Right ventricle myocardium superior (tissue), 1 donor: ENCODE measurements around the gene RNU6-7. TPM values are rescaled to one million over a fixed set of nuclear protein-coding genes. Genes with fewer than 3 reads are reported as not detected.

Experiments
- ATAC-seq: fragments of 200-7000 bp; cut with Tn5 transposase; one replicate; pipeline ENCODE4 v1.9.1; 2020; ENCODE audit warnings: mild to moderate bottlenecking; ENCODE audit not compliant: poor library complexity
- DNase-seq: peaks from one replicate; pipeline ENCODE4 v3.0.0-alpha.2; 2020
- intact Hi-C: fragments of 100-400 bp; cut with DNase I; formaldehyde crosslinking; loops from one replicate; pipeline ENCODE4 v1.11.2; 2022
- long read RNA-seq: library from polyadenylated mRNA; unstranded; transcript quantifications from one replicate; pipeline ENCODE4 v2.0.0, GENCODE V29; 2021
- total RNA-seq: library from RNA; stranded (reverse); fragmentation: NEBNext Ultra II Directional; extraction: Animal tissue kit (Norgen Biotek cat#: 25700); gene quantifications from one replicate; pipeline ENCODE4 v1.2.1, GENCODE V29; 2021
- donor health status: DM: no; HTN: yes; CAD: no; lungs with severe emphysema.

Gene RNU6-7
- not detected for total RNA-seq
- long read RNA-seq, result 0 reads

DNA sequence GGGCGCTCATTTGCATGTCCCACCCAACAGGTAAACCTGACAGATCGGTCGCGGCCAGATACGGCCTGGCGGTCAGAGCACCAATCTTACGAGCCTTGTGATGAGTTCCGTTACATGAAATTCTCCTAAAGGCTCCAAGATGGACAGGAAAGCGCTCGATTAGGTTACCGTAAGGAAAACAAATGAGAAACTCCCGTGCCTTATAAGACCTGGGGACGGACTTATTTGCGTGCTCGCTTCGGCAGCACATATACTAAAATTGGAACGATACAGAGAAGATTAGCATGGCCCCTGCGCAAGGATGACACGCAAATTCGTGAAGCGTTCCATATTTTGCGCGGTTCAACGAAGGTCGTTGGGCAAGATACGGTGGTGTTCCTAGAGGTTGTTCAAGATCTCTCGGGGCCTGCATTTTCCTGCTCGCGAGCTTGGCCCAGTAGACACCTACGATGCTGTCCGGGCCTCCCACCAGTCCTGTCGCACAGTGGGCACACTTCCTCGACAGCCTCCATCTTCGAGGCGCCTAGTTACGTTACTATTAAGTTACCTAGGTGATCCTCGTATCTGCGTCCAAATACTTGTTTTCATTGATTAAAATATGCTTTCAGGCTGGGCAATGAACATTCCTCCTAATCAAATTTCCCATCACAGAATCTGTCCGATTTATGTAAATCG is at the start of gene RNU6-7:
Gene RNU6-7, plus strand, starts transcription at position 230 of the 675 bp plus-strand sequence.
- no peak for DNase-seq
- ATAC-seq, result peak; percentile 4
- intact Hi-C loops, result loop anchor here (5.0 kb wide), 1 partner anchor 50 kb away; no protein-coding TSS in a partner anchor

DNA sequence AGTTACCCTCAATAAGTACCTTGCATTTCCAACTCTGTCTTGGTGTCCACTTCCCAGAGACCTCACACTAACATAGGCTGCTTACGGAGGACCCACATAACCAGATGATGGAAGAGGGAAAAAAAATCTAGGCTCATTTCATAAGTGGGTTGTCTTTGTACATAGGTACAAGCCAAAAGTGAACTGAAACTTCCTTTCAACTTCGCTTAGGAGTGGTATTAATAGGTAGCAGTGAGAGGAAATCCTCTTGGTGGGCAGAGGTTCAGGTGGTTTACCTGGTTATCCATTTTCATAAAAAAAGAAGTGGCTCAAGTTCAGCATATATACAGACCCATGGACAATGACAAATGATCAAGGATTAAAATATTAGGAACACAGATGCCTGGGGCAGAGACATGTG is 35.8 kb upstream of the RNU6-7 start:
- intact Hi-C loops, result no loop called here
- ATAC-seq (no peak), DNase-seq (no peak)

GRCh38 chr14:32166924-32167323 is 34.9 kb upstream of the RNU6-7 start:
- DNase-seq (no peak), ATAC-seq (no peak)
- intact Hi-C loops, result no loop called here

GRCh38 chr14:32167907-32168306 is 33.9 kb upstream of the RNU6-7 start:
- intact Hi-C loops, result no loop called here
- ATAC-seq, result no peak
- DNase-seq, result no peak

DNA sequence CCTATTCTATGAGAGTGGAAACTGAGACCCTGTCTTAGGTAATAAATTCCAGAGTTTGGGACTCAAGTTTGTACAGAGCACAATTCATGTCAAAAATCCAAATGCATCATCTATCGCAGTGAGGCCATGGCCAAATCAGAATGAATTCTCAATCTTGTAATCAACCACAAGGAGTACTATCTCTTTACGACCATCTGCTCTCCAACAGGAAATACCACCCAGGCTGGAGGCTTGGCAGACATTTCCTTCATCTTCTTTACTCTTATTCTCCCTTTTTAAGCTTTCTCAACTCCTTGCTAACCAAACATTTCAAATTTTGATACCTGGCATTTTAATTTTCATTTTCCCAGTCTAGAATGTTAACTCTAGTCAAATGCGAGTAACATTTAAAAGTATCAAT is 32.7 kb upstream of the RNU6-7 start:
- DNase-seq, result no peak
- intact Hi-C loops, result no loop called here
- no peak for ATAC-seq

- ATAC-seq (no peak), DNase-seq (no peak)
- intact Hi-C loops, result no loop called here
These were observed 30.4 kb upstream of the RNU6-7 start for GRCh38 chr14:32171469-32171868.

GRCh38 chr14:32183151-32184058 is 18.4 kb upstream of the RNU6-7 start:
- DNase-seq, result no peak
- ATAC-seq, result no peak
- intact Hi-C loops, result no loop called here

DNA sequence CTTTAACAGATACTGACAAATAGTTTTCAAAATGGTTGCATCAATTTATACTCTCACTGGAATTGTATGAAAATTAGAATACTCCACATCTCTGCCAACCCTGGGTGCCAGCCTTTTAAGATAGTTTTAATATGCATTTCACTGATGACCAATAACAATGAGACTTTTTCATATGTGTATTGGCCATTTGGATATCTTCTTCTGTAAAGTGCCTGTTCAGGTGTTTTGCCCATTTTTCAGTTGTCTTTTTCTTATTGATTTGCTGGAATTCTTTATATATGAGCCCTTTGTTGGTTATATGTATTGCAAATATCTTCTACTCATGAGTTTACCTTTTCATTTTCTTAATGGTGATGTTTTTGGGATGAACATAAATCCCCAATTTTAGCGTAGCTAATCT is 16.7 kb upstream of the RNU6-7 start:
- intact Hi-C loops, result no loop called here
- DNase-seq (no peak), ATAC-seq (no peak)

- intact Hi-C loops, result no loop called here
- DNase-seq (no peak), ATAC-seq (no peak)
These were observed 15.6 kb upstream of the RNU6-7 start for GRCh38 chr14:32186248-32186647.

GRCh38 chr14:32189811-32190210 is 12.0 kb upstream of the RNU6-7 start:
- ATAC-seq (no peak), DNase-seq (no peak)
- intact Hi-C loops, result no loop called here

- intact Hi-C loops, result no loop called here
- DNase-seq (no peak), ATAC-seq (no peak)
These were observed 11.2 kb upstream of the RNU6-7 start for GRCh38 chr14:32190673-32191072.

DNA sequence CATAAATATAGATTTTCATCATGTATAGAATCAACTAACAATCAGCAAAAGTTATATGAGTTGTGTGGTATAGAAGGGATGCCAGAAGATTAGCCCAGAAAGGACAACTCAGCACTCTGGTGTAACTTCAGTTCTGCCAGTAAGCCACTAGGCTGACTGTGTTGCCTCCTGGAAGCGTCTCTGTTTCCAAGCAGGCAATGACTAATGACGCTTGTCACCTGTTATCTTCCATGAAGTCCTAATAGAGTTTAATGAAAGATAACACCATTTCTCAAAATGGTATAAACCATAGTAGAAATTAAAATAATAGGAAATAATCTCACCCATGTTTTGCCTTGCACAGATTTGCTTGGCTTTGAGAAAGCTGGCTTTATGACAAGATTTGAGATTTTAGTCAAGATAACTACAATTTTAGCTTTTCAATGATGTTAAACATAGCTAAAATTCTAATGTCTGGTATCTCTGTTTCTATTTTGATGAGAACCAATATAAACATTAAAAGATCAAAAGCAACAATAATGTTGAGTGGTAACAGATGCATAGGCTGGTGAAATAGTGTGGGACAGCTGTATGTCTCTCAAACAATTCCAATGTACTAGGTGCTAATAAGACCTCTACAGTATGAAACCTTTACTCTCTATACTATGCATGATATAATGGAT is 9.0 kb upstream of the RNU6-7 start:
- ATAC-seq (no peak), DNase-seq (no peak)
- intact Hi-C loops, result no loop called here

- intact Hi-C loops, result no loop called here
- DNase-seq (no peak), ATAC-seq (no peak)
These were observed 8.3 kb upstream of the RNU6-7 start for GRCh38 chr14:32193532-32193931.

GRCh38 chr14:32195636-32196035 is 6.2 kb upstream of the RNU6-7 start:
- no peak for DNase-seq
- no peak for ATAC-seq
- intact Hi-C loops, result no loop called here

GRCh38 chr14:32197919-32198318 is 3.9 kb upstream of the RNU6-7 start:
- ATAC-seq, result no peak

DNA sequence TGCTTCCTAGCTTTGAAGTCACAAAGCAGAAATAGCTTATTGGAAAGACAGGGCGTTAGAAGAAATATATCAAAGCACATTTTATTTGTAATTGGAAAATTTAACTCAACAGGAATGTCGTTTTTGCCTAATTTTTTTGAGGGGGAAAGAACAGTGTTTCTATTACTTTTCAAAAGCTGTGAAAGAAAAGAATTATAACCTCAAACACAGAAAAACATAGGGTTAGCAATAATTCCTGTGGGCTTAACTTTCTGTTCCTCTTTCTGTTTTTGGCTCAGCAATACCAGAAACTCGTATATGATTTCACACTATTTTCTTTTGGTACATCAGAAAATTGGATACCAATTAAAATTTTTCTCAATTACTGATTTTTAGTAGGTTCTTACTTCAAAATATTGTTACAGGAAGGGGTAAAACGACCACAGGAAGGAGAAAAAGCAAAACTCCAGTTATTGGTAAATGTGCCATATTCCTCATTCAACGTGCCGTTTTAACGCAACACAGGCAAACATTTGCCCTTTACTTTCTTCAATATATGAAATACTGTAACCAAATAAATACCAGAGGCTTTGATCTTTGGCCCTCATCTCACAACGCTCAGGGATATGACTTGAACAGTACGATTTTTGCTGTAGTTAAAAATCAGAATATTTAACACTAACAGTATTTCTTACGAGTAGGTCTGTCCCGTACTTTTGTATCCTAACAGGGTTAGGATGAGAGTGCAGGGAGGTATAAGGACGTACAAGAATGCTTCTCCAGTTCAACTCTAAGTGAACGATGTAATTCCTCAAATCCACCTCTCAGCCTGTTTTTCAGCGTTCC is 1.3 kb upstream of the RNU6-7 start:
- ATAC-seq (no peak), DNase-seq (no peak)
- intact Hi-C loops, result loop anchor here (5.0 kb wide), 1 partner anchor 48 kb away; no protein-coding TSS in a partner anchor

More at GRCh38 chr14:32197919-32198318, 3.9 kb upstream of the RNU6-7 start:
- intact Hi-C loops, result no loop called here
- DNase-seq, result no peak

DNA sequence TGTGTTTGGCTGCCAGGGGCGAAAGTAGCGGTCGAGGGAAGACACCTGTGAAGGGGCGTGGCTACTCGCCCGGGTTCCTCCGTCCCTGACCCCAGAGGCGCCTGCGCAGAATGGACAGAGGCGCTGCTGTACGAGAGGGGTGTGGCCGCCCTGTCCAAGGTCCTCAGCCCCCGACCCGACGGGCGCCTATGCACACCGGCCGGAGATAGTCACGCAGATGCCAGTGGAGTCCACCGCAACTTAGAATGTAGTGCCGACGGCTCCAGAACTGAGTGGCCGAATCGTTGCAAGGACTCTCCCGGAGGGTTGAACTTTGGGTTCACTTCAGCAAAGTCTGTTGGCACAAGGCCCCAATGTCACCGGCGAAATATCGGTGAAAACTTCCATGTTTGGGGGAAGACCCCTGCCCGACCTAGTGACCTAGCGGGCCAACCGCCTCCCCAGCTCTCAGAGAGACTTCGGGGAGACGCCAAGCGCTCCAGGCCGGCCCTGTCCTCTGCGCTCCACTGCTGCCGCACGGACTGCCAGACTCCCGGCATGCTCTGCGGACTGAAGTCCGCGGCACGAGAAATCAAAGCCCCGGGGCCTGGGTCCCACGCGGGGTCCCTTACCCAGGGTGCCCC is 541 bp upstream of the RNU6-7 start:
- intact Hi-C loops, result loop anchor here (5.0 kb wide), 1 partner anchor 49 kb away; no protein-coding TSS in a partner anchor
- peak; percentile 87 for ATAC-seq

GRCh38 chr14:32202491-32202997 is 699 bp downstream of the RNU6-7 start:
- DNase-seq (no peak), ATAC-seq (no peak)
- intact Hi-C loops, result loop anchor here (5.0 kb wide), 1 partner anchor 50 kb away; no protein-coding TSS in a partner anchor

More for the DNA sequence above, 541 bp upstream of the RNU6-7 start:
- DNase-seq, result peak; percentile 89
